Activated B cell treated with CpG ODN at 0.5 μM for 24 hours (primary cell): ENCODE results near the gene SLITRK4. TPM values are rescaled to one million over a fixed set of nuclear protein-coding genes. Genes with fewer than 3 reads are reported as not detected.

Experiments
- ATAC-seq: fragments of 200-7000 bp; cut with Tn5 transposase; one replicate; pipeline ENCODE4 v1.10.0; 2021; ENCODE audit warnings: low read depth, mild to moderate bottlenecking, moderate library complexity
- CTCF ChIA-PET: fragments of 350-600 bp; sonication (Branson Sonifier 250); formaldehyde crosslinking; loops from one replicate; lab custom pipeline; 2021; ENCODE audit warnings: antibody characterized with exemption; lab: Charles Lee
- POLR2A ChIA-PET: fragments of 350-600 bp; sonication (Branson Sonifier 250); formaldehyde crosslinking; loops from one replicate; lab custom pipeline; 2021; ENCODE audit warnings: antibody characterized with exemption; lab: Charles Lee
- DNase-seq: peaks from one replicate; pipeline ENCODE4 v3.0.0; 2022
- H3K27ac Mint-ChIP-seq: one replicate; pipeline ENCODE4 v1.8.0; 2020; ENCODE audit warnings: mixed read lengths
- H3K27me3 Mint-ChIP-seq: one replicate; pipeline ENCODE4 v1.8.0; 2021; ENCODE audit warnings: mixed read lengths
- H3K36me3 Mint-ChIP-seq: one replicate; pipeline ENCODE4 v1.8.0; 2021; ENCODE audit warnings: low read depth, mixed read lengths
- H3K4me1 Mint-ChIP-seq: one replicate; pipeline ENCODE4 v1.8.0; 2021; ENCODE audit warnings: mixed read lengths
- H3K4me3 Mint-ChIP-seq: one replicate; pipeline ENCODE4 v1.8.0; 2020; ENCODE audit warnings: mild to moderate bottlenecking, mixed read lengths
- H3K9me3 Mint-ChIP-seq: one replicate; pipeline ENCODE4 v1.8.0; 2020; ENCODE audit warnings: mixed read lengths
- intact Hi-C: fragments of 100-400 bp; cut with micrococcal nuclease; formaldehyde crosslinking; loops from one replicate; pipeline ENCODE4 v1.15.1; 2024
- total RNA-seq: library from RNA; stranded (reverse); gene quantifications from 2 replicates; pipeline ENCODE4 v1.2.3, GENCODE V29; 2022
- TF ChIP-seq, protein P1 (sequence below): fragments of 200-600 bp; IDR thresholded peaks from one replicate; pipeline ENCODE4 v1.8.0; 2022; ENCODE audit warnings: antibody characterized with exemption, mild to moderate bottlenecking

The SLITRK4 gene
- total RNA-seq, 1 donor from 2014 or later, result not detected

DNA sequence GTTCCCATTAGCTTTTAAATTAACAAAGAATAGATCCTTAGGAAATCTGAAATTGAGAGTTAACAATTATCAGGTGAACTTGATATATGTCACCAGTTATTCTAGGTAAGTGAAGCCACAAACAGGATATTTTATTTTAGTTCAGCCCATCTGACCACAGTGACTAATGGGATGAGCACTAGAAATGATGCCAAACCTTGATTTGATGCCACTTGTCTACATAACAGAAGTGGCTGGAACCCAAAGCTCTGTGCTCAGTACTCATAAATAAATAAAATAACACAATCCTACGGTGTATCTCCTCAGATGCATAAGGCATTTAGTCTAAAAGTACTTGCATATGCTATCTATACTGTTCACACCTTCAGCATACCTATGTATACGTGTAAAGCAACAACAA, 12.2 kb downstream of the SLITRK4 start:
- no peak overlapping the region for H3K27ac Mint-ChIP-seq

DNA sequence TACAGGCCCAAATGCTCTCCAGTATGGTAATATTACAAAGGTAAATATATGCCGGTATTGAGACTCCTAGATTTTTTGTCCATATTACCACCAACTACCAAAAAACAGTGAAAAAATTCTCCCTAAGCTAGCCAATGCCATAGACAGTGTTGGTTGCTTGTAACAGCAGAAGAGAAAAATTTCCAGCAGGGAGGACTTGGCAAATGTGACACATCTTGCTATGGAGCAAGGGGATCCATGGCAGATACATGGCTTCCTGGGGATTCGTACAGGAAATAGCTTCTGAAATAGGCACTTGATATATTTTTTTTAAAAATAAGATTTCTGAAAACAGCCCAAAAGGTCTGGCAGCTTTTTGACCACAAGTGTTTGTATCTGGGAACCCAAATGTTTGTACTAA, 14.6 kb downstream of the SLITRK4 start:
- peaks cover 2% of the 10 kb centered on the region for H3K9me3 Mint-ChIP-seq
- no peak for DNase-seq

More for the DNA sequence above, 12.2 kb downstream of the SLITRK4 start:
- DNase-seq, result no peak
- Mint-ChIP-seq H3K27me3 (no peaks in the 10 kb centered on the region), H3K36me3 (no peaks in the 10 kb centered on the region), H3K4me1 (no peaks in the 10 kb centered on the region), H3K4me3 (no peak overlapping the region), H3K9me3 (peaks cover 2% of the 10 kb centered on the region)
- no peak for ATAC-seq
- POLR2A ChIA-PET, result no interaction called here
- TF ChIP-seq, protein P1, sequence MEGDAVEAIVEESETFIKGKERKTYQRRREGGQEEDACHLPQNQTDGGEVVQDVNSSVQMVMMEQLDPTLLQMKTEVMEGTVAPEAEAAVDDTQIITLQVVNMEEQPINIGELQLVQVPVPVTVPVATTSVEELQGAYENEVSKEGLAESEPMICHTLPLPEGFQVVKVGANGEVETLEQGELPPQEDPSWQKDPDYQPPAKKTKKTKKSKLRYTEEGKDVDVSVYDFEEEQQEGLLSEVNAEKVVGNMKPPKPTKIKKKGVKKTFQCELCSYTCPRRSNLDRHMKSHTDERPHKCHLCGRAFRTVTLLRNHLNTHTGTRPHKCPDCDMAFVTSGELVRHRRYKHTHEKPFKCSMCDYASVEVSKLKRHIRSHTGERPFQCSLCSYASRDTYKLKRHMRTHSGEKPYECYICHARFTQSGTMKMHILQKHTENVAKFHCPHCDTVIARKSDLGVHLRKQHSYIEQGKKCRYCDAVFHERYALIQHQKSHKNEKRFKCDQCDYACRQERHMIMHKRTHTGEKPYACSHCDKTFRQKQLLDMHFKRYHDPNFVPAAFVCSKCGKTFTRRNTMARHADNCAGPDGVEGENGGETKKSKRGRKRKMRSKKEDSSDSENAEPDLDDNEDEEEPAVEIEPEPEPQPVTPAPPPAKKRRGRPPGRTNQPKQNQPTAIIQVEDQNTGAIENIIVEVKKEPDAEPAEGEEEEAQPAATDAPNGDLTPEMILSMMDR, result no peak
- CTCF ChIA-PET, result no interaction called here
- intact Hi-C loops, result no loop called here

DNA sequence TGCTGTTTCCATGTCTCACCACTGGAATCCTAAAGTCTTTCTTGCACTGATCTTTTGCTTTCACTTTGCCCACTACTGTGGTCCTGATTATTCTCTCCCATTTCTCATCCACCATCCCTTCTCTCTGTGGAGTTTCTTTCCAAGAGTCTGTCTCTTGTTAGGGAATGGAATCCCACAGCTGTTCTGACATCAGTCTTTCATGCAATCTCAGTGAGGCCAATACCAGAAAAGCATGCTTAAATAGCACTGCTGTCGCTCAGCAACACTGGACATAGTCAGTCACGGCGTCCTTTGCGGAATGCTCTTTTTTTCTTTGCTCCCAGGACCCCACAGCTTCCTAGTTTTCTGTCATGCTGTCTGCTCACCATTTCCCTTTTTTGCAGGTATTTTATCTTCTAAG, 20.1 kb downstream of the SLITRK4 start:
- ChIA-PET CTCF (no interaction called here), POLR2A (no interaction called here)
- ATAC-seq, result no peak
- intact Hi-C loops, result no loop called here
- TF ChIP-seq, protein P1, result no peak
- Mint-ChIP-seq H3K27me3 (no peaks in the 10 kb centered on the region), H3K27ac (no peak overlapping the region), H3K36me3 (no peaks in the 10 kb centered on the region), H3K4me1 (no peaks in the 10 kb centered on the region), H3K9me3 (no peaks in the 10 kb centered on the region), H3K4me3 (no peak overlapping the region)
- DNase-seq, result no peak

More for the DNA sequence above, 14.6 kb downstream of the SLITRK4 start:
- H3K27ac Mint-ChIP-seq, result no peak overlapping the region
- H3K4me3 Mint-ChIP-seq, result no peak overlapping the region
- ChIA-PET CTCF (no interaction called here), POLR2A (no interaction called here)
- intact Hi-C loops, result no loop called here
- H3K36me3 Mint-ChIP-seq, result no peaks in the 10 kb centered on the region
- TF ChIP-seq, protein P1, result no peak
- H3K4me1 Mint-ChIP-seq, result no peaks in the 10 kb centered on the region
- no peak for ATAC-seq
- H3K27me3 Mint-ChIP-seq, result no peaks in the 10 kb centered on the region

DNA sequence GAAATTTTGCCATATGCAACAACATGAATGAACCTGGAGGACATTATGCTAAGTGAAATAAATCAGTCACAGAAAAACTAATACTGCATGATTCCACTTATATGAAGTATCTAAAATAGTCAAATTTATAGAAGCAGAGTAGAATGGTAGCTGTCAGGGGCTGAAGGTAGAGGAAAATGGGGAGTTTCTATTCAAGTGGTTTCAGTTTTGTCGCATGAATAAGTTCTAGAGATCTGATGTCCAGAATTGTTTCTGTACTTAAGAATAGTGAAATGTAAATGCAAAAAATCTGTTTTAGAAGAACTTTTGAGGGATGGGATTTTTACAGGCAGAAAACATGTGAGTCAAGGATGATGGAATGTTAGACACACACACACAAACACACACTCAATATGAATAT, 34.1 kb downstream of the SLITRK4 start:
- intact Hi-C loops, result no loop called here
- no peak overlapping the region for H3K4me3 Mint-ChIP-seq
- no peaks in the 10 kb centered on the region for H3K36me3 Mint-ChIP-seq
- H3K4me1 Mint-ChIP-seq, result no peaks in the 10 kb centered on the region
- TF ChIP-seq, protein P1, result no peak
- H3K9me3 Mint-ChIP-seq, result peaks cover 5% of the 10 kb centered on the region
- ChIA-PET CTCF (no interaction called here), POLR2A (no interaction called here)
- ATAC-seq (no peak), DNase-seq (no peak)
- no peaks in the 10 kb centered on the region for H3K27me3 Mint-ChIP-seq
- H3K27ac Mint-ChIP-seq, result no peak overlapping the region

DNA sequence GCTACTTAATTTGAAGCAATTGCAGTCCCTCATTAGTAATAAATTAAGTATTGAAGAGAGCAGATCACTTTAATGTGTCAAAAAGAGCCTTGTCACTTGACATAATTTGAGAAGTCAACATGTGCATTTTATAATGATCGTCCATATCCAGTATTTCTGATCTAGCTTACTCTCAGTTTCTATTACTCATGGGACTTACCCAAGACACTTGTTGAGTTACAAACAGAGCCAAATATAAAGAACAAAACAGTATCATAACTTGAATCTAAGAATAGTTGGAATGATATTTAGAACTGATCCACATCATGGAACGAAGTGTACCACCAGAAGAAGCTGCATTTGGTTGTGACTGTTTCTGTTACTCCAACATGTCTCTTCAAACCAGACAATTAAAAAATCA, 54.7 kb downstream of the SLITRK4 start:
- H3K27me3 Mint-ChIP-seq, result no peaks in the 10 kb centered on the region
- H3K4me1 Mint-ChIP-seq, result no peaks in the 10 kb centered on the region
- H3K27ac Mint-ChIP-seq, result no peak overlapping the region
- POLR2A ChIA-PET, result no interaction called here
- intact Hi-C loops, result no loop called here
- CTCF ChIA-PET, result no interaction called here
- ATAC-seq (no peak), DNase-seq (no peak)
- no peaks in the 10 kb centered on the region for H3K36me3 Mint-ChIP-seq
- no peak overlapping the region for H3K4me3 Mint-ChIP-seq
- H3K9me3 Mint-ChIP-seq, result peaks cover 2% of the 10 kb centered on the region
- TF ChIP-seq, protein P1, result no peak
